HepG2 (cell line): ENCODE results near the gene TFAP2E. TPM values are rescaled to one million over a fixed set of nuclear protein-coding genes. Genes with fewer than 3 reads are reported as not detected.

Source experiments
- AKAP8 ChIP-seq: sonication (generic); formaldehyde crosslinking; IDR thresholded peaks from 2 replicates; pipeline ENCODE4 v1.5.1; 2020; ENCODE audit warnings: mild to moderate bottlenecking, missing genetic modification reagents
- DRAP1 ChIP-seq: IDR thresholded peaks from 2 replicates; pipeline ENCODE4 v1.6.1; 2016; ENCODE audit warnings: missing genetic modification reagents, missing compliant biosample characterization
- KDM1A ChIP-seq: IDR thresholded peaks from 2 replicates; pipeline ENCODE4 v1.6.1; 2016; ENCODE audit warnings: missing compliant biosample characterization
- SNAPC2 ChIP-seq: sonication (generic); formaldehyde crosslinking; IDR thresholded peaks from 2 replicates; pipeline ENCODE4 v1.8.1; 2022; ENCODE audit warnings: mild to moderate bottlenecking, missing genetic modification reagents
- TAF1 ChIP-seq: sonication (generic); formaldehyde crosslinking; IDR thresholded peaks from 2 replicates; pipeline ENCODE4 v1.4.0; 2020; ENCODE audit warnings: missing genetic modification reagents
- ZNF292 ChIP-seq: sonication (generic); formaldehyde crosslinking; IDR thresholded peaks from 2 replicates; pipeline ENCODE4 v1.8.1; 2022; ENCODE audit warnings: mild to moderate bottlenecking, low read depth, missing genetic modification reagents, borderline replicate concordance
- ZNF639 ChIP-seq: conservative IDR thresholded peaks from 2 replicates; pipeline ENCODE4 v1.6.1; 2018; ENCODE audit warnings: missing genetic modification reagents
- ZNF703 ChIP-seq: sonication (generic); formaldehyde crosslinking; IDR thresholded peaks from 2 replicates; pipeline ENCODE4 v1.5.1; 2020; ENCODE audit warnings: missing genetic modification reagents, mild to moderate bottlenecking, moderate library complexity, borderline replicate concordance
- ZSCAN20 ChIP-seq: sonication (generic); formaldehyde crosslinking; IDR thresholded peaks from 2 replicates; pipeline ENCODE4 v1.4.0; 2020; ENCODE audit warnings: missing genetic modification reagents, mild to moderate bottlenecking, borderline replicate concordance
- polyA plus RNA-seq, 8 experiments: library from polyadenylated mRNA; depleted of rRNA in 3 of 8; stranded (reverse) in 7 of 8; unstranded in 1 of 8; fragments of >200 nt; fragmentation: Illumina TruSeq in 4 of 8; extraction: Trizol in 4 of 8; gene quantifications; 2 replicates each; pipeline versions ENCODE4 v1.2.1 to v1.2.3, GENCODE V29; 2011 to 2016; ENCODE audit warnings: low read depth in 4 of 8, missing spikeins in 1 of 8, mixed read lengths in 1 of 8; ENCODE audit not compliant: insufficient read depth in 1 of 8
- total RNA-seq, 5 experiments: library from RNA; depleted of rRNA; stranded (reverse); fragments of >200 nt; fragmentation: Illumina TruSeq; extraction: Trizol; gene quantifications; 2 replicates each; pipeline ENCODE4 v1.2.3, GENCODE V29; 2016; ENCODE audit warnings: low read depth in 1 of 5
- TF ChIP-seq, protein P1 (sequence below): sonication (generic); formaldehyde crosslinking; IDR thresholded peaks from 2 replicates; pipeline ENCODE4 v1.4.0; 2020; ENCODE audit warnings: missing genetic modification reagents
- TF ChIP-seq, protein P2 (sequence below): sonication (generic); formaldehyde crosslinking; IDR thresholded peaks from 2 replicates; pipeline ENCODE4 v1.8.0; 2022; ENCODE audit warnings: missing genetic modification reagents, mild to moderate bottlenecking, moderate library complexity, borderline replicate concordance
- TF ChIP-seq, protein P3 (sequence below): sonication (generic); formaldehyde crosslinking; IDR thresholded peaks from 2 replicates; pipeline ENCODE4 v1.4.0; 2020; ENCODE audit warnings: mild to moderate bottlenecking, missing genetic modification reagents, borderline replicate concordance
- TF ChIP-seq, protein P4 (sequence below): sonication (generic); formaldehyde crosslinking; IDR thresholded peaks from 2 replicates; pipeline ENCODE4 v1.4.0; 2020; ENCODE audit warnings: missing genetic modification reagents

TFAP2E gene
- total and polyA plus RNA-seq, 2 of the 13 experiments (the other 11 are each of a cell fraction or from before 2014, with no cell fraction given), result 0.31 to 0.41 TPM

DNA sequence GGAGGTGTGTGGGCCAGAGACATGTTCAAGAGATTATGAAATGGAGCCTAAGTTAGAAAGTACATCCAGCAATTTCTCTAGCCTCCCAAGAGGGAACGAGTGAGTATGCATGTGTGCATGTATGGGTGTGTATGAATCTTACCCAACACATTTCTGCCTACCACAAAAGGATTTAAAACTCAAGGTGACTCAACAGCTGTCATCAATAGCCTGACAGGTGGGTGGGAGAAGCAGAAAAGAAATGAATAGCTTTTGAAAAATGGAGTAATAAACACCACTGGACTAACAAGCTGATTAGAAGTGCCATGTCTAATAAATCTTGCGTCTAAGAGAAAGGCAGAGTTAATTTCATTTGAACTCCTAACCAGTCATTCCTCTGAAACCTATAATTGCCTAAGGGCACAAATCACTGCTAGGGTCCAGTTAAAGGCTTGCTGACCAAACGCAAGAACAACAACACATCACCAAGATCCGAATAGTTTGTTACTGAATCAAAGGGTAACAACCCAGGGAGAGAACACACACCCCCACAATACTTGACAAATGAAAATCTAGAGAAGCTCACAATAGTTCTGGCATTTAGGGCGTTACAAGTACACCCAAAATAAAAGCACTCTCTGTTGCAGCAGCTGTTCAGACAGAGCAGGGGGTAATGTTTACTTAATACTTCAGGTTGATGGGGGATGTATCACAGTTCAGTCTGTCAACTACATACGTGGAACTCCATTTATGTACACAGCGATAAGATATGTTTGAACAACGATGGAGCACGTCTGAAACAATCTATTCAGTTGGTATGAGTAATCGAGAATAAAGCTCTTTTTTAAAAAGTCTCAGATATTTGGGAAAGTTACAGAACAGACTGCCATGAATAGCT, 17.3 kb upstream of the TFAP2E start (continued):
- TF ChIP-seq, protein P1, sequence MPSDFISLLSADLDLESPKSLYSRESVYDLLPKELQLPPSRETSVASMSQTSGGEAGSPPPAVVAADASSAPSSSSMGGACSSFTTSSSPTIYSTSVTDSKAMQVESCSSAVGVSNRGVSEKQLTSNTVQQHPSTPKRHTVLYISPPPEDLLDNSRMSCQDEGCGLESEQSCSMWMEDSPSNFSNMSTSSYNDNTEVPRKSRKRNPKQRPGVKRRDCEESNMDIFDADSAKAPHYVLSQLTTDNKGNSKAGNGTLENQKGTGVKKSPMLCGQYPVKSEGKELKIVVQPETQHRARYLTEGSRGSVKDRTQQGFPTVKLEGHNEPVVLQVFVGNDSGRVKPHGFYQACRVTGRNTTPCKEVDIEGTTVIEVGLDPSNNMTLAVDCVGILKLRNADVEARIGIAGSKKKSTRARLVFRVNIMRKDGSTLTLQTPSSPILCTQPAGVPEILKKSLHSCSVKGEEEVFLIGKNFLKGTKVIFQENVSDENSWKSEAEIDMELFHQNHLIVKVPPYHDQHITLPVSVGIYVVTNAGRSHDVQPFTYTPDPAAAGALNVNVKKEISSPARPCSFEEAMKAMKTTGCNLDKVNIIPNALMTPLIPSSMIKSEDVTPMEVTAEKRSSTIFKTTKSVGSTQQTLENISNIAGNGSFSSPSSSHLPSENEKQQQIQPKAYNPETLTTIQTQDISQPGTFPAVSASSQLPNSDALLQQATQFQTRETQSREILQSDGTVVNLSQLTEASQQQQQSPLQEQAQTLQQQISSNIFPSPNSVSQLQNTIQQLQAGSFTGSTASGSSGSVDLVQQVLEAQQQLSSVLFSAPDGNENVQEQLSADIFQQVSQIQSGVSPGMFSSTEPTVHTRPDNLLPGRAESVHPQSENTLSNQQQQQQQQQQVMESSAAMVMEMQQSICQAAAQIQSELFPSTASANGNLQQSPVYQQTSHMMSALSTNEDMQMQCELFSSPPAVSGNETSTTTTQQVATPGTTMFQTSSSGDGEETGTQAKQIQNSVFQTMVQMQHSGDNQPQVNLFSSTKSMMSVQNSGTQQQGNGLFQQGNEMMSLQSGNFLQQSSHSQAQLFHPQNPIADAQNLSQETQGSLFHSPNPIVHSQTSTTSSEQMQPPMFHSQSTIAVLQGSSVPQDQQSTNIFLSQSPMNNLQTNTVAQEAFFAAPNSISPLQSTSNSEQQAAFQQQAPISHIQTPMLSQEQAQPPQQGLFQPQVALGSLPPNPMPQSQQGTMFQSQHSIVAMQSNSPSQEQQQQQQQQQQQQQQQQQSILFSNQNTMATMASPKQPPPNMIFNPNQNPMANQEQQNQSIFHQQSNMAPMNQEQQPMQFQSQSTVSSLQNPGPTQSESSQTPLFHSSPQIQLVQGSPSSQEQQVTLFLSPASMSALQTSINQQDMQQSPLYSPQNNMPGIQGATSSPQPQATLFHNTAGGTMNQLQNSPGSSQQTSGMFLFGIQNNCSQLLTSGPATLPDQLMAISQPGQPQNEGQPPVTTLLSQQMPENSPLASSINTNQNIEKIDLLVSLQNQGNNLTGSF, result no peak
- TF ChIP-seq AKAP8, result no peak
- no peak for TF ChIP-seq ZNF292
- TF ChIP-seq, protein P2, sequence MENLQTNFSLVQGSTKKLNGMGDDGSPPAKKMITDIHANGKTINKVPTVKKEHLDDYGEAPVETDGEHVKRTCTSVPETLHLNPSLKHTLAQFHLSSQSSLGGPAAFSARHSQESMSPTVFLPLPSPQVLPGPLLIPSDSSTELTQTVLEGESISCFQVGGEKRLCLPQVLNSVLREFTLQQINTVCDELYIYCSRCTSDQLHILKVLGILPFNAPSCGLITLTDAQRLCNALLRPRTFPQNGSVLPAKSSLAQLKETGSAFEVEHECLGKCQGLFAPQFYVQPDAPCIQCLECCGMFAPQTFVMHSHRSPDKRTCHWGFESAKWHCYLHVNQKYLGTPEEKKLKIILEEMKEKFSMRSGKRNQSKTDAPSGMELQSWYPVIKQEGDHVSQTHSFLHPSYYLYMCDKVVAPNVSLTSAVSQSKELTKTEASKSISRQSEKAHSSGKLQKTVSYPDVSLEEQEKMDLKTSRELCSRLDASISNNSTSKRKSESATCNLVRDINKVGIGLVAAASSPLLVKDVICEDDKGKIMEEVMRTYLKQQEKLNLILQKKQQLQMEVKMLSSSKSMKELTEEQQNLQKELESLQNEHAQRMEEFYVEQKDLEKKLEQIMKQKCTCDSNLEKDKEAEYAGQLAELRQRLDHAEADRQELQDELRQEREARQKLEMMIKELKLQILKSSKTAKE (CRISPR knock-in tag), result peak; percentile 87
- TF ChIP-seq DRAP1, result 0 out of 2 replicates have a peak, but pooled peaks have one; percentile 10
- TF ChIP-seq ZNF703, result peak; percentile 45; the same call in 1 of the 2 replicates
- TF ChIP-seq, protein P3, sequence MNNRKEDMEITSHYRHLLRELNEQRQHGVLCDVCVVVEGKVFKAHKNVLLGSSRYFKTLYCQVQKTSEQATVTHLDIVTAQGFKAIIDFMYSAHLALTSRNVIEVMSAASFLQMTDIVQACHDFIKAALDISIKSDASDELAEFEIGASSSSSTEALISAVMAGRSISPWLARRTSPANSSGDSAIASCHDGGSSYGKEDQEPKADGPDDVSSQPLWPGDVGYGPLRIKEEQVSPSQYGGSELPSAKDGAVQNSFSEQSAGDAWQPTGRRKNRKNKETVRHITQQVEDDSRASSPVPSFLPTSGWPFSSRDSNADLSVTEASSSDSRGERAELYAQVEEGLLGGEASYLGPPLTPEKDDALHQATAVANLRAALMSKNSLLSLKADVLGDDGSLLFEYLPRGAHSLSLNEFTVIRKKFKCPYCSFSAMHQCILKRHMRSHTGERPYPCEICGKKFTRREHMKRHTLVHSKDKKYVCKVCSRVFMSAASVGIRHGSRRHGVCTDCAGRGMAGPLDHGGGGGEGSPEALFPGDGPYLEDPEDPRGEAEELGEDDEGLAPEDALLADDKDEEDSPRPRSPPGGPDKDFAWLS (CRISPR knock-in tag), result no peak
- TF ChIP-seq, protein P4, sequence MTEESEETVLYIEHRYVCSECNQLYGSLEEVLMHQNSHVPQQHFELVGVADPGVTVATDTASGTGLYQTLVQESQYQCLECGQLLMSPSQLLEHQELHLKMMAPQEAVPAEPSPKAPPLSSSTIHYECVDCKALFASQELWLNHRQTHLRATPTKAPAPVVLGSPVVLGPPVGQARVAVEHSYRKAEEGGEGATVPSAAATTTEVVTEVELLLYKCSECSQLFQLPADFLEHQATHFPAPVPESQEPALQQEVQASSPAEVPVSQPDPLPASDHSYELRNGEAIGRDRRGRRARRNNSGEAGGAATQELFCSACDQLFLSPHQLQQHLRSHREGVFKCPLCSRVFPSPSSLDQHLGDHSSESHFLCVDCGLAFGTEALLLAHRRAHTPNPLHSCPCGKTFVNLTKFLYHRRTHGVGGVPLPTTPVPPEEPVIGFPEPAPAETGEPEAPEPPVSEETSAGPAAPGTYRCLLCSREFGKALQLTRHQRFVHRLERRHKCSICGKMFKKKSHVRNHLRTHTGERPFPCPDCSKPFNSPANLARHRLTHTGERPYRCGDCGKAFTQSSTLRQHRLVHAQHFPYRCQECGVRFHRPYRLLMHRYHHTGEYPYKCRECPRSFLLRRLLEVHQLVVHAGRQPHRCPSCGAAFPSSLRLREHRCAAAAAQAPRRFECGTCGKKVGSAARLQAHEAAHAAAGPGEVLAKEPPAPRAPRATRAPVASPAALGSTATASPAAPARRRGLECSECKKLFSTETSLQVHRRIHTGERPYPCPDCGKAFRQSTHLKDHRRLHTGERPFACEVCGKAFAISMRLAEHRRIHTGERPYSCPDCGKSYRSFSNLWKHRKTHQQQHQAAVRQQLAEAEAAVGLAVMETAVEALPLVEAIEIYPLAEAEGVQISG (CRISPR knock-in tag), result no peak
- TF ChIP-seq KDM1A (CRISPR knock-in tag), result 0 out of 2 replicates have a peak, but pooled peaks have one; percentile 22
- TF ChIP-seq SNAPC2, result peak; percentile 34; the same call in 1 of the 2 replicates
- no peak for TF ChIP-seq TAF1 (CRISPR knock-in tag)
- no peak for TF ChIP-seq ZSCAN20 (CRISPR knock-in tag)
- no peak for TF ChIP-seq ZNF639 (CRISPR knock-in tag)
